Measurements from ENCODE around the gene FOSL2. TPM values are rescaled to one million over a fixed set of nuclear protein-coding genes. Genes with fewer than 3 reads are reported as not detected.

Gene FOSL2
- total and polyA plus RNA-seq, 2 experiments from 2014 or later, result 0.60 to 4.3 TPM

DNA sequence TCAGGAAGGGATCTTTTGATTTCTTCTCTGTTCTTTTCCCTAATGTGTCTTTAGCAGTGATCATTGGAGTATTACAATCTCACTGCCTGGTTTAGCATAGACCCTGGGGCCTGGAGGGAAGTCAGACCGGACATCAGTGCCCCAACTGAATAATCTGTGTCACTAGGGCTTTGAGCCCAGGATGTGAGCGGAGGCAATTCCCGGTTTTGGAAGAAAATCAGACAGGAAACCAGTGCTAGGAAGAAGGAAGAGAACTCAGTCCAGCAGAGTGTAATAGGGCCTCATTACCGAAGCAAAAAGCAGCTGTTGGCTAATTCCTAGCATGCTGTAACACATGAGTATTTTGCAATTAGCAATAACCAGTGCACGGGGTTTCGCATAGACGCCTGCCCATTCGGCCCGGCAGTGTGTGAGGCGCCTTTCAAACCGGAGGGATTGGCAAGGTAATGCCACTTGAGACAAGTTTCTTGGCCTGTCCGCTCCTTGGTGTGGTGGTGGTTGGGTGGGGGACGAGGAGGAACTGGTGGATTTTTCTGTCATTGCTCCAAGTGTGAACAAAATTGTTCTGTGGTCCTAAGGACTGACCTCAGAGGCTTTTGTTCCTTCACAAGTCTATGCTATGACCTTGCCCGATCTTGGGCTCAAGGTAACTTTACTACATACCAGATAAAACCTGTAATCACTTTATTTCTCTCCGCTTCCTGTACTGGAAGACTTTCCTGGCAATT lies 2.8 kb downstream of the FOSL2 start:
- Histone ChIP-seq H3K9me2 (ENCODE audit: insufficient read depth) (no peaks in the 10 kb centered on the region), H3F3A (replicated peaks; ENCODE audit: low read depth) (0 out of 2 replicates have a peak, but pooled peaks cover 12% of the 10 kb centered on the region), H3K27ac (ENCODE audit: low read depth) (no peak overlapping the region), H3K4me1 (ENCODE audit: insufficient read depth) (peaks cover 6% of the 10 kb centered on the region; the same call in 1 of the 2 replicates), H3K36me3 (ENCODE audit: insufficient read depth) (no peaks in the 10 kb centered on the region), H2AFZ (no peak overlapping the region), H3K79me2 (replicated peaks; ENCODE audit: insufficient read depth) (no peaks in the 10 kb centered on the region), H4K20me1 (replicated peaks; ENCODE audit: insufficient read depth) (peaks cover 4% of the 10 kb centered on the region; the same call in 1 of the 2 replicates), H3K27me3 (ENCODE audit: insufficient read depth) (peaks cover 45% of the 10 kb centered on the region), H3K4me2 (no peak overlapping the region), H3K4me3 (no peak overlapping the region)
- ATAC-seq, result no peak
- H3K4me3 Mint-ChIP-seq, result no peak overlapping the region
- H3K36me3 Mint-ChIP-seq (ENCODE audit: low read depth), result no peaks in the 10 kb centered on the region
- TF ChIP-seq STAT1 (IDR thresholded peaks at IDR 0.05; ENCODE audit: unreplicated experiment) (no peak), CREB1 (CRISPR knock-in tag; IDR thresholded peaks at IDR 0.05; ENCODE audit: low read depth) (no peak), ZNF114 (CRISPR knock-in tag; IDR thresholded peaks at IDR 0.05) (no peak), POLR2AphosphoS5 (IDR thresholded peaks at IDR 0.05; ENCODE audit: low read depth) (no peak), EZH2phosphoT487 (IDR thresholded peaks at IDR 0.05; ENCODE audit: unreplicated experiment) (no peak), JUNB (IDR thresholded peaks at IDR 0.05; ENCODE audit: unreplicated experiment) (no peak), NANOG (IDR thresholded peaks at IDR 0.05; ENCODE audit: borderline replicate concordance) (no peak), EZH2 (IDR thresholded peaks at IDR 0.05; ENCODE audit: low read depth, unreplicated experiment) (no peak), ZNF331 (CRISPR knock-in tag; IDR thresholded peaks at IDR 0.05; ENCODE audit: low read depth) (no peak)
- TF ChIP-seq, protein P1, sequence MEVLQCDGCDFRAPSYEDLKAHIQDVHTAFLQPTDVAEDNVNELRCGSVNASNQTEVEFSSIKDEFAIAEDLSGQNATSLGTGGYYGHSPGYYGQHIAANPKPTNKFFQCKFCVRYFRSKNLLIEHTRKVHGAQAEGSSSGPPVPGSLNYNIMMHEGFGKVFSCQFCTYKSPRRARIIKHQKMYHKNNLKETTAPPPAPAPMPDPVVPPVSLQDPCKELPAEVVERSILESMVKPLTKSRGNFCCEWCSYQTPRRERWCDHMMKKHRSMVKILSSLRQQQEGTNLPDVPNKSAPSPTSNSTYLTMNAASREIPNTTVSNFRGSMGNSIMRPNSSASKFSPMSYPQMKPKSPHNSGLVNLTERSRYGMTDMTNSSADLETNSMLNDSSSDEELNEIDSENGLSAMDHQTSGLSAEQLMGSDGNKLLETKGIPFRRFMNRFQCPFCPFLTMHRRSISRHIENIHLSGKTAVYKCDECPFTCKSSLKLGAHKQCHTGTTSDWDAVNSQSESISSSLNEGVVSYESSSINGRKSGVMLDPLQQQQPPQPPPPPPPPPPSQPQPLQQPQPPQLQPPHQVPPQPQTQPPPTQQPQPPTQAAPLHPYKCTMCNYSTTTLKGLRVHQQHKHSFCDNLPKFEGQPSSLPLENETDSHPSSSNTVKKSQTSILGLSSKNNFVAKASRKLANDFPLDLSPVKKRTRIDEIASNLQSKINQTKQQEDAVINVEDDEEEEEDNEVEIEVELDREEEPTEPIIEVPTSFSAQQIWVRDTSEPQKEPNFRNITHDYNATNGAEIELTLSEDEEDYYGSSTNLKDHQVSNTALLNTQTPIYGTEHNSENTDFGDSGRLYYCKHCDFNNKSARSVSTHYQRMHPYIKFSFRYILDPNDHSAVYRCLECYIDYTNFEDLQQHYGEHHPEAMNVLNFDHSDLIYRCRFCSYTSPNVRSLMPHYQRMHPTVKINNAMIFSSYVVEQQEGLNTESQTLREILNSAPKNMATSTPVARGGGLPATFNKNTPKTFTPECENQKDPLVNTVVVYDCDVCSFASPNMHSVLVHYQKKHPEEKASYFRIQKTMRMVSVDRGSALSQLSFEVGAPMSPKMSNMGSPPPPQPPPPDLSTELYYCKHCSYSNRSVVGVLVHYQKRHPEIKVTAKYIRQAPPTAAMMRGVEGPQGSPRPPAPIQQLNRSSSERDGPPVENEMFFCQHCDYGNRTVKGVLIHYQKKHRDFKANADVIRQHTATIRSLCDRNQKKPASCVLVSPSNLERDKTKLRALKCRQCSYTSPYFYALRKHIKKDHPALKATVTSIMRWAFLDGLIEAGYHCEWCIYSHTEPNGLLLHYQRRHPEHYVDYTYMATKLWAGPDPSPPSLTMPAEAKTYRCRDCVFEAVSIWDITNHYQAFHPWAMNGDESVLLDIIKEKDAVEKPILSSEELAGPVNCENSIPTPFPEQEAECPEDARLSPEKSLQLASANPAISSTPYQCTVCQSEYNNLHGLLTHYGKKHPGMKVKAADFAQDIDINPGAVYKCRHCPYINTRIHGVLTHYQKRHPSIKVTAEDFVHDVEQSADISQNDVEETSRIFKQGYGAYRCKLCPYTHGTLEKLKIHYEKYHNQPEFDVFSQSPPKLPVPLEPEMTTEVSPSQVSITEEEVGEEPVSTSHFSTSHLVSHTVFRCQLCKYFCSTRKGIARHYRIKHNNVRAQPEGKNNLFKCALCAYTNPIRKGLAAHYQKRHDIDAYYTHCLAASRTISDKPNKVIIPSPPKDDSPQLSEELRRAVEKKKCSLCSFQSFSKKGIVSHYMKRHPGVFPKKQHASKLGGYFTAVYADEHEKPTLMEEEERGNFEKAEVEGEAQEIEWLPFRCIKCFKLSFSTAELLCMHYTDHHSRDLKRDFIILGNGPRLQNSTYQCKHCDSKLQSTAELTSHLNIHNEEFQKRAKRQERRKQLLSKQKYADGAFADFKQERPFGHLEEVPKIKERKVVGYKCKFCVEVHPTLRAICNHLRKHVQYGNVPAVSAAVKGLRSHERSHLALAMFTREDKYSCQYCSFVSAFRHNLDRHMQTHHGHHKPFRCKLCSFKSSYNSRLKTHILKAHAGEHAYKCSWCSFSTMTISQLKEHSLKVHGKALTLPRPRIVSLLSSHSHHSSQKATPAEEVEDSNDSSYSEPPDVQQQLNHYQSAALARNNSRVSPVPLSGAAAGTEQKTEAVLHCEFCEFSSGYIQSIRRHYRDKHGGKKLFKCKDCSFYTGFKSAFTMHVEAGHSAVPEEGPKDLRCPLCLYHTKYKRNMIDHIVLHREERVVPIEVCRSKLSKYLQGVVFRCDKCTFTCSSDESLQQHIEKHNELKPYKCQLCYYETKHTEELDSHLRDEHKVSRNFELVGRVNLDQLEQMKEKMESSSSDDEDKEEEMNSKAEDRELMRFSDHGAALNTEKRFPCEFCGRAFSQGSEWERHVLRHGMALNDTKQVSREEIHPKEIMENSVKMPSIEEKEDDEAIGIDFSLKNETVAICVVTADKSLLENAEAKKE (CRISPR knock-in tag; IDR thresholded peaks at IDR 0.05), result no peak
- TF ChIP-seq, protein P2, sequence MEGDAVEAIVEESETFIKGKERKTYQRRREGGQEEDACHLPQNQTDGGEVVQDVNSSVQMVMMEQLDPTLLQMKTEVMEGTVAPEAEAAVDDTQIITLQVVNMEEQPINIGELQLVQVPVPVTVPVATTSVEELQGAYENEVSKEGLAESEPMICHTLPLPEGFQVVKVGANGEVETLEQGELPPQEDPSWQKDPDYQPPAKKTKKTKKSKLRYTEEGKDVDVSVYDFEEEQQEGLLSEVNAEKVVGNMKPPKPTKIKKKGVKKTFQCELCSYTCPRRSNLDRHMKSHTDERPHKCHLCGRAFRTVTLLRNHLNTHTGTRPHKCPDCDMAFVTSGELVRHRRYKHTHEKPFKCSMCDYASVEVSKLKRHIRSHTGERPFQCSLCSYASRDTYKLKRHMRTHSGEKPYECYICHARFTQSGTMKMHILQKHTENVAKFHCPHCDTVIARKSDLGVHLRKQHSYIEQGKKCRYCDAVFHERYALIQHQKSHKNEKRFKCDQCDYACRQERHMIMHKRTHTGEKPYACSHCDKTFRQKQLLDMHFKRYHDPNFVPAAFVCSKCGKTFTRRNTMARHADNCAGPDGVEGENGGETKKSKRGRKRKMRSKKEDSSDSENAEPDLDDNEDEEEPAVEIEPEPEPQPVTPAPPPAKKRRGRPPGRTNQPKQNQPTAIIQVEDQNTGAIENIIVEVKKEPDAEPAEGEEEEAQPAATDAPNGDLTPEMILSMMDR (conservative IDR thresholded peaks at IDR 0.05; ENCODE audit: low read depth in 2 of 2), result no peak
- TF ChIP-seq, protein P3, sequence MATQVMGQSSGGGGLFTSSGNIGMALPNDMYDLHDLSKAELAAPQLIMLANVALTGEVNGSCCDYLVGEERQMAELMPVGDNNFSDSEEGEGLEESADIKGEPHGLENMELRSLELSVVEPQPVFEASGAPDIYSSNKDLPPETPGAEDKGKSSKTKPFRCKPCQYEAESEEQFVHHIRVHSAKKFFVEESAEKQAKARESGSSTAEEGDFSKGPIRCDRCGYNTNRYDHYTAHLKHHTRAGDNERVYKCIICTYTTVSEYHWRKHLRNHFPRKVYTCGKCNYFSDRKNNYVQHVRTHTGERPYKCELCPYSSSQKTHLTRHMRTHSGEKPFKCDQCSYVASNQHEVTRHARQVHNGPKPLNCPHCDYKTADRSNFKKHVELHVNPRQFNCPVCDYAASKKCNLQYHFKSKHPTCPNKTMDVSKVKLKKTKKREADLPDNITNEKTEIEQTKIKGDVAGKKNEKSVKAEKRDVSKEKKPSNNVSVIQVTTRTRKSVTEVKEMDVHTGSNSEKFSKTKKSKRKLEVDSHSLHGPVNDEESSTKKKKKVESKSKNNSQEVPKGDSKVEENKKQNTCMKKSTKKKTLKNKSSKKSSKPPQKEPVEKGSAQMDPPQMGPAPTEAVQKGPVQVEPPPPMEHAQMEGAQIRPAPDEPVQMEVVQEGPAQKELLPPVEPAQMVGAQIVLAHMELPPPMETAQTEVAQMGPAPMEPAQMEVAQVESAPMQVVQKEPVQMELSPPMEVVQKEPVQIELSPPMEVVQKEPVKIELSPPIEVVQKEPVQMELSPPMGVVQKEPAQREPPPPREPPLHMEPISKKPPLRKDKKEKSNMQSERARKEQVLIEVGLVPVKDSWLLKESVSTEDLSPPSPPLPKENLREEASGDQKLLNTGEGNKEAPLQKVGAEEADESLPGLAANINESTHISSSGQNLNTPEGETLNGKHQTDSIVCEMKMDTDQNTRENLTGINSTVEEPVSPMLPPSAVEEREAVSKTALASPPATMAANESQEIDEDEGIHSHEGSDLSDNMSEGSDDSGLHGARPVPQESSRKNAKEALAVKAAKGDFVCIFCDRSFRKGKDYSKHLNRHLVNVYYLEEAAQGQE (IDR thresholded peaks at IDR 0.05; ENCODE audit: unreplicated experiment), result no peak
- TF ChIP-seq, protein P4, sequence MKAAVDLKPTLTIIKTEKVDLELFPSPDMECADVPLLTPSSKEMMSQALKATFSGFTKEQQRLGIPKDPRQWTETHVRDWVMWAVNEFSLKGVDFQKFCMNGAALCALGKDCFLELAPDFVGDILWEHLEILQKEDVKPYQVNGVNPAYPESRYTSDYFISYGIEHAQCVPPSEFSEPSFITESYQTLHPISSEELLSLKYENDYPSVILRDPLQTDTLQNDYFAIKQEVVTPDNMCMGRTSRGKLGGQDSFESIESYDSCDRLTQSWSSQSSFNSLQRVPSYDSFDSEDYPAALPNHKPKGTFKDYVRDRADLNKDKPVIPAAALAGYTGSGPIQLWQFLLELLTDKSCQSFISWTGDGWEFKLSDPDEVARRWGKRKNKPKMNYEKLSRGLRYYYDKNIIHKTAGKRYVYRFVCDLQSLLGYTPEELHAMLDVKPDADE (IDR thresholded peaks at IDR 0.05), result no peak
- no peak for DNase-seq (ENCODE audit: low spot score)
- no peaks in the 10 kb centered on the region for H3K9me3 Mint-ChIP-seq
- no peak overlapping the region for H3K27ac Mint-ChIP-seq
- peaks cover 15% of the 10 kb centered on the region for H3K27me3 Mint-ChIP-seq (ENCODE audit: insufficient read depth, low read depth, poor library complexity)
- H3K4me1 Mint-ChIP-seq, result peaks cover 11% of the 10 kb centered on the region
